ENCODE results near the gene GSTM3. TPM values are rescaled to one million over a fixed set of nuclear protein-coding genes. Genes with fewer than 3 reads are reported as not detected.
"Not testable (repeated sequence)": the region's sequence is repeated elsewhere in the genome, so short reads cannot be mapped to it uniquely, and the experiment has no call there.

The GSTM3 gene
- total and polyA plus RNA-seq, 8 donors, result 32.2 to 350 (median 113) TPM

GRCh38 chr1:109705411-109705810 lies 35.4 kb downstream of the GSTM3 start:
- H3K27ac ChIP-seq, result peak overlapping the region in 4 of 5 donors; percentile 22 to 76 (median 40)
- 38 to 76% (median 48%) methylated on average over 4 of the region's 4 CpGs for WGBS, 5 donors
- peaks cover 0 to 11% (median 2%) of the 10 kb centered on the region in 4 donors for H3K4me1 ChIP-seq
- DNase-seq, result peak in 1 of 2 donors; percentile 63
- H3K9me3 ChIP-seq, result peaks cover 0 to 19% (median 0%) of the 10 kb centered on the region in 4 donors
- intact Hi-C loops (cut with DNase I; ENCODE audit: low total_unique reads), result no loop called here
- no peaks in the 10 kb centered on the region for H3K27me3 ChIP-seq
- no peak overlapping the region for H3K4me3 ChIP-seq
- no peaks in the 10 kb centered on the region for H3K36me3 ChIP-seq
- no peak for TF ChIP-seq EP300 (IDR thresholded peaks at IDR 0.05)
- TF ChIP-seq POLR2A (IDR thresholded peaks at IDR 0.05), result no peak
- TF ChIP-seq POLR2AphosphoS5 (IDR thresholded peaks at IDR 0.05), result peak in 2 of 3 donors; percentile 38 to 42
- TF ChIP-seq, protein P1, sequence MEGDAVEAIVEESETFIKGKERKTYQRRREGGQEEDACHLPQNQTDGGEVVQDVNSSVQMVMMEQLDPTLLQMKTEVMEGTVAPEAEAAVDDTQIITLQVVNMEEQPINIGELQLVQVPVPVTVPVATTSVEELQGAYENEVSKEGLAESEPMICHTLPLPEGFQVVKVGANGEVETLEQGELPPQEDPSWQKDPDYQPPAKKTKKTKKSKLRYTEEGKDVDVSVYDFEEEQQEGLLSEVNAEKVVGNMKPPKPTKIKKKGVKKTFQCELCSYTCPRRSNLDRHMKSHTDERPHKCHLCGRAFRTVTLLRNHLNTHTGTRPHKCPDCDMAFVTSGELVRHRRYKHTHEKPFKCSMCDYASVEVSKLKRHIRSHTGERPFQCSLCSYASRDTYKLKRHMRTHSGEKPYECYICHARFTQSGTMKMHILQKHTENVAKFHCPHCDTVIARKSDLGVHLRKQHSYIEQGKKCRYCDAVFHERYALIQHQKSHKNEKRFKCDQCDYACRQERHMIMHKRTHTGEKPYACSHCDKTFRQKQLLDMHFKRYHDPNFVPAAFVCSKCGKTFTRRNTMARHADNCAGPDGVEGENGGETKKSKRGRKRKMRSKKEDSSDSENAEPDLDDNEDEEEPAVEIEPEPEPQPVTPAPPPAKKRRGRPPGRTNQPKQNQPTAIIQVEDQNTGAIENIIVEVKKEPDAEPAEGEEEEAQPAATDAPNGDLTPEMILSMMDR (IDR thresholded peaks at IDR 0.05), result no peak

DNA sequence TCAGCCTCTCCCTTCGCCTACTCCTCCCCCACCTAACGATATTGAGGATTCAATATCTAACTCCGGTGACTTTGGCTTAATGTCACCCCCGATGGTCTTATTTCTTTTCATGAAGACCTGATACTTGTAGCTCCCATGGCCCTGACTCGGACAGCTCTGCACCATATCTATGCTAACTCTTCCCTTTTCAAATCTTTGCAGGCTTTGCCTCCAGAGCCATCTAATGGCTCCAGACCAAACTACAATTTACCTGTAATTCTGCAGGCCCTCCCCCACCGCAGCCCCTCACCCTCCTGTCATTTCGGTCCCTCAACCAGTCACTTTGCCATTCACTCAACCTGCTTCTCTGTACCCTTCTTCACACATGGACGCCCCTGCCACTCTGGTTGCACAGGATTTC lies 36.7 kb downstream of the GSTM3 start:
- no peak for DNase-seq
- Histone ChIP-seq H3K27ac (no peak overlapping the region), H3K9me3 (peaks cover 0 to 16% (median 0%) of the 10 kb centered on the region in 4 donors), H3K4me3 (no peak overlapping the region), H3K36me3 (no peaks in the 10 kb centered on the region), H3K4me1 (peaks cover 0 to 11% (median 2%) of the 10 kb centered on the region in 4 donors), H3K27me3 (no peaks in the 10 kb centered on the region)
- 74 to 90% (median 79%) methylated on average over 8 of the region's 8 CpGs for WGBS, 5 donors
- TF ChIP-seq POLR2AphosphoS5 (IDR thresholded peaks at IDR 0.05), result no peak
- TF ChIP-seq POLR2A (IDR thresholded peaks at IDR 0.05), result no peak
- TF ChIP-seq, protein P1 (IDR thresholded peaks at IDR 0.05), result no peak
- TF ChIP-seq EP300 (IDR thresholded peaks at IDR 0.05), result no peak
- intact Hi-C loops (cut with DNase I; ENCODE audit: low total_unique reads), result no loop called here

- peaks cover 0 to 11% (median 2%) of the 10 kb centered on the region in 4 donors for H3K4me1 ChIP-seq
- H3K36me3 ChIP-seq; H3K4me3 ChIP-seq; intact Hi-C loops (cut with DNase I; ENCODE audit: low total_unique reads); H3K27ac ChIP-seq; H3K27me3 ChIP-seq; DNase-seq; H3K9me3 ChIP-seq: not testable (repeated sequence)
- 78 to 88% (median 84%) methylated on average over 3 of the region's 3 CpGs for WGBS, 5 donors
Measured at GRCh38 chr1:109702940-109703339, 37.9 kb downstream of the GSTM3 start.

- H3K4me3 ChIP-seq; DNase-seq; H3K27me3 ChIP-seq; H3K9me3 ChIP-seq; H3K4me1 ChIP-seq; intact Hi-C loops (cut with DNase I; ENCODE audit: low total_unique reads); H3K27ac ChIP-seq; H3K36me3 ChIP-seq: not testable (repeated sequence)
- WGBS, 5 donors, result 66 to 74% methylated on average over 4 of the region's 4 CpGs; no CpG with 5 or more reads in 3 of the 5 donors
Measured at GRCh38 chr1:109697861-109698260, 43.0 kb downstream of the GSTM3 start.

DNA sequence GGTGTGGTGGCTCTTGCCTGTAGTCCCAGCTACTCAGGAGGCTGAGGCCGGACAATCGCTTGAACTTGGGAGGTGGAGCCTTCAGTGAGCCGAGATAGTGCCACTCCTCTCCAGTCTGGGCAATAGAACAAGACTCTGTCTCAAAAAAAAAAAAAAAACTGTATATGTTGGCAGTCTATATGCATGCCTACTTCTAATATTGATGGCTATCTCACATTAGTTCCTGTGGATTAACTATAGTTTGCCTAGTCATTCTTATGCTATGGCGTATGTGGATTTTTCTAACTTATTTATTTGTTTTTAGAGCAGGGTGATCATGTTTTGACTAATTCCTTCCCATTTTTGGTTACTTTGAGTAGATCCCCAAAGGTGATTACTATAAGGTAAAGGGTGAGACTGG lies 43.8 kb downstream of the GSTM3 start:
- H3K36me3 ChIP-seq, result no peaks in the 10 kb centered on the region
- no peaks in the 10 kb centered on the region for H3K27me3 ChIP-seq
- no peak overlapping the region for H3K27ac ChIP-seq
- TF ChIP-seq POLR2AphosphoS5 (IDR thresholded peaks at IDR 0.05) (no peak), POLR2A (IDR thresholded peaks at IDR 0.05) (no peak), EP300 (IDR thresholded peaks at IDR 0.05) (no peak)
- TF ChIP-seq, protein P1 (IDR thresholded peaks at IDR 0.05), result no peak
- H3K4me3 ChIP-seq, result no peak overlapping the region
- H3K4me1 ChIP-seq, result no peaks in the 10 kb centered on the region
- DNase-seq, result no peak
- intact Hi-C loops (cut with DNase I; ENCODE audit: low total_unique reads), result no loop called here
- WGBS, 5 donors, result 56 to 71% methylated on average over 4 of the region's 4 CpGs; no CpG with 5 or more reads in 3 of the 5 donors
- no peaks in the 10 kb centered on the region for H3K9me3 ChIP-seq

DNA sequence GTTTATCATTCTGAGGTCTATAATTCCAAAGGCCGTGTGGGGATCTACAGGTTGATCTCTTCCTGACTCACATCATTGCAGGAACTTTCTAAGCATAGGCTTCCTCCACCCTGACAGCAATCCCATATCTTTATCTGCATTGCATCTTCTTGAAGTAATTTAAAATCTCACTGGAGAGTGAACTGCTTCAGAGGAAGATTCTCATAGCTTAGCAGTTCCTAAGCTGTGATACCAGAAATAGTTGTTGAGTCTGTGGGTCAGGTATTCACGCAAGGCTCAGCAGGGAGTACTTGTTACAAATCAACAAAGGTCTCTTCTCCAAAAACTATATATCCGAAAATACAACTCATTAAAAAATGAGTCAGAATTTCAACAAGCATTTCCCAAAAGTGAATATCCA lies 45.7 kb downstream of the GSTM3 start:
- H3K9me3 ChIP-seq; H3K27ac ChIP-seq; H3K4me1 ChIP-seq; intact Hi-C loops (cut with DNase I; ENCODE audit: low total_unique reads); H3K4me3 ChIP-seq; DNase-seq; H3K27me3 ChIP-seq; H3K36me3 ChIP-seq: not testable (repeated sequence)
- 89 to 91% methylated on average over 3 of the region's 3 CpGs; no CpG with 5 or more reads in 3 of the 5 donors for WGBS, 5 donors

DNA sequence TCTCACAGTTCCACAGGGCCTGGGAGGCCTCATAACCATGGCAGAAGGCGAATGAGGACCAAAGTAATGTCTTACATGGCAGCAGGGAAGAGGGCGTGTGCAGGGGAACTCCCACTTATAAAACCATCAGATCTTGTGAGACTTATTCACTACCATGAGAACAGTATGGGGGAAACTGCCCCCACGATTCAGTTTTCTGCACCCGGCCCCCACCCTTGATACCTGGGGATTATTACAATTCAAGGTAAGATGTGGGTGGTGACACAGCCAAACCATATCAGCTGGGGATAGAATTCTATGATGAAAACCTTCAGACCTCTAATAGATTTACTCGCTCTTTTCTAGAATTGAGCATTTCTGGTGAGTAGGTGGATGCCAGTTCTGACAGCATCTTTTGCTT lies 46.4 kb downstream of the GSTM3 start:
- H3K36me3 ChIP-seq; H3K27ac ChIP-seq; DNase-seq; H3K27me3 ChIP-seq; H3K4me3 ChIP-seq; H3K9me3 ChIP-seq; intact Hi-C loops (cut with DNase I; ENCODE audit: low total_unique reads); H3K4me1 ChIP-seq: not testable (repeated sequence)
- 91 to 96% methylated on average over 5 of the region's 5 CpGs; no CpG with 5 or more reads in 3 of the 5 donors for WGBS, 5 donors

Data from stomach (tissue), 9 donors.